K562 (cell line): ENCODE results near the gene ZNF474. TPM values are rescaled to one million over a fixed set of nuclear protein-coding genes. Genes with fewer than 3 reads are reported as not detected.

Experiments used
- ATAC-seq: fragments of 200-7000 bp; cut with Tn5 transposase; 3 replicates; pipeline ENCODE4 v1.9.1; 2020; ENCODE audit warnings: moderate library complexity
- BruUV-seq: library from RNA; stranded (reverse); fragments of 400-500 nt; replicated peaks from 2 replicates; lab custom pipeline; 2021; lab: Mats Ljungman, UMichigan
- CTCF ChIA-PET: fragments of 300-600 bp; formaldehyde crosslinking; extraction: SDS; loops from one replicate; lab custom pipeline; 2021; ENCODE audit warnings: low intra/inter-chr PET ratio; lab: Yijun Ruan, JAX
- POLR2A ChIA-PET: fragments of 300-600, 350-650 bp; sonication (Branson Sonifier 250); formaldehyde crosslinking; extraction: SDS; loops from one replicate; lab custom pipeline; 2021; ENCODE audit warnings: antibody characterized with exemption, inconsistent platforms; lab: Yijun Ruan, JAX
- DNase-seq, 4 experiments: peaks; one replicate each; pipeline versions ENCODE4 v3.0.0 to v3.0.0-alpha.2; 2011 to 2018; ENCODE audit warnings: low spot score in 3 of 4, mixed read lengths in 3 of 4; ENCODE audit errors: extremely low read depth in 1 of 4
- FAIRE-seq: peaks from 2 replicates; lab custom pipeline; 2011; peaks lifted over from hg19 to GRCh38; lab: Jason Lieb, UNC
- H2AFZ ChIP-seq: 2 replicates; pipeline ENCODE4 v1.6.0; 2011; ENCODE audit warnings: low read depth, low read length, control low read depth, inconsistent platforms
- H3K27ac ChIP-seq: fragments of 200-600 bp; 3 replicates; pipeline ENCODE4 v1.8.0; 2011; ENCODE audit warnings: low read depth, mild to moderate bottlenecking, control low read depth, inconsistent platforms, low read length, moderate library complexity, mixed read lengths; ENCODE audit errors: extremely low read depth
- H3K27me3 ChIP-seq, 2 experiments: fragments of 300-600 bp in 1 of 2; 2 replicates in 1 of 2; 3 replicates in 1 of 2; pipeline versions ENCODE4 v1.6.0 to v1.8.0; 2011; ENCODE audit warnings: inconsistent platforms in 2 of 2, low read length in 2 of 2, mild to moderate bottlenecking in 1 of 2, mixed read lengths in 1 of 2, moderate library complexity in 1 of 2; ENCODE audit not compliant: control insufficient read depth in 2 of 2, insufficient read depth in 2 of 2
- H3K36me3 ChIP-seq: fragments of 300-600 bp; 3 replicates; pipeline ENCODE4 v1.8.0; 2011; ENCODE audit warnings: mild to moderate bottlenecking, low read length, inconsistent platforms; ENCODE audit not compliant: control insufficient read depth, insufficient read depth
- H3K4me1 ChIP-seq, 2 experiments: fragments of 200-600 bp in 1 of 2; replicated peaks in 1 of 2; 2 replicates in 1 of 2; 3 replicates in 1 of 2; pipeline versions ENCODE4 v1.5.1 to v1.8.0; 2011; ENCODE audit warnings: inconsistent platforms in 2 of 2, low read length in 2 of 2, mild to moderate bottlenecking in 1 of 2, mixed read lengths in 1 of 2, moderate library complexity in 1 of 2; ENCODE audit not compliant: control insufficient read depth in 2 of 2, insufficient read depth in 2 of 2
- H3K4me2 ChIP-seq: 2 replicates; pipeline ENCODE4 v1.6.1; 2011; ENCODE audit warnings: low read length, control low read depth, inconsistent platforms, mixed read lengths; ENCODE audit not compliant: insufficient read depth
- H3K4me3 ChIP-seq: fragments of 200-600 bp; sonication (generic), shearing (Covaris generic); 2 replicates; pipeline ENCODE4 v1.5.1; 2016; ENCODE audit warnings: control low read depth, inconsistent platforms
- H3K79me2 ChIP-seq: fragments of 200-600 bp; 3 replicates; pipeline ENCODE4 v1.8.0; 2011; ENCODE audit warnings: low read length, inconsistent platforms; ENCODE audit not compliant: control insufficient read depth, insufficient read depth
- H3K9ac ChIP-seq, 2 experiments: 2 replicates each; pipeline versions ENCODE4 v1.6.0 to v1.6.1; 2011; ENCODE audit warnings: low read depth in 2 of 2, low read length in 2 of 2, control low read depth in 1 of 2, inconsistent platforms in 1 of 2, mild to moderate bottlenecking in 1 of 2, mixed read lengths in 1 of 2; ENCODE audit not compliant: insufficient read depth in 1 of 2
- H3K9me1 ChIP-seq: one replicate; pipeline ENCODE4 v1.6.0; 2011; ENCODE audit warnings: inconsistent platforms, mild to moderate bottlenecking, low read length, moderate library complexity; ENCODE audit not compliant: control insufficient read depth, insufficient read depth
- H3K9me3 ChIP-seq: replicated peaks from 2 replicates; pipeline ENCODE4 v1.5.1; 2011; ENCODE audit warnings: low read depth, low read length, inconsistent platforms; ENCODE audit not compliant: control insufficient read depth, insufficient read depth
- H4K20me1 ChIP-seq: replicated peaks from 2 replicates; pipeline ENCODE4 v1.6.1; 2011; ENCODE audit warnings: low read length, inconsistent platforms, mixed read lengths; ENCODE audit not compliant: control insufficient read depth, insufficient read depth
- BRF1 ChIP-seq: IDR thresholded peaks from 3 replicates; pipeline ENCODE4 v1.6.1; 2011; ENCODE audit warnings: borderline replicate concordance, mild to moderate bottlenecking; ENCODE audit not compliant: insufficient read length; ENCODE audit errors: extremely low read depth
- CHCHD3 ChIP-seq: fragments of 250-450 bp; sonication (Bioruptor Pico); IDR thresholded peaks from 2 replicates; pipeline ENCODE4 v2.1.2; 2022; ENCODE audit warnings: mild to moderate bottlenecking
- GABPA ChIP-seq: fragments of 200-800 bp; sonication (Bioruptor generic); conservative IDR thresholded peaks from 2 replicates; pipeline ENCODE4 v1.6.1; 2016; ENCODE audit warnings: low read depth, missing genetic modification characterization, missing compliant biosample characterization
- HES1 ChIP-seq: fragments of 450-650 bp; IDR thresholded peaks from 2 replicates; pipeline ENCODE4 v1.6.1; 2016; ENCODE audit warnings: low read depth, mild to moderate bottlenecking, moderate library complexity
- HMGXB4 ChIP-seq: sonication (generic); formaldehyde crosslinking; IDR thresholded peaks from 2 replicates; pipeline ENCODE4 v1.8.1; 2023; ENCODE audit warnings: mild to moderate bottlenecking, missing genetic modification reagents
- MCM5 ChIP-seq: fragments of 450-650 bp; IDR thresholded peaks from 2 replicates; pipeline ENCODE4 v1.6.1; 2016; ENCODE audit warnings: low read depth
- PML ChIP-seq: IDR thresholded peaks from 2 replicates; pipeline ENCODE4 v1.6.1; 2012; ENCODE audit warnings: low read length, inconsistent platforms
- RERE ChIP-seq: sonication (generic); formaldehyde crosslinking; IDR thresholded peaks from 2 replicates; pipeline ENCODE4 v1.8.0; 2023; ENCODE audit warnings: missing genetic modification reagents, mild to moderate bottlenecking, borderline replicate concordance
- SMAD3 ChIP-seq: fragments of 450-650 bp; formaldehyde crosslinking; conservative IDR thresholded peaks from 2 replicates; pipeline ENCODE4 v1.4.0; 2020; ENCODE audit warnings: mild to moderate bottlenecking
- TAF1 ChIP-seq: IDR thresholded peaks from 2 replicates; pipeline ENCODE4 v1.6.1; 2011; ENCODE audit warnings: mild to moderate bottlenecking, low read length, moderate library complexity; ENCODE audit not compliant: insufficient read depth, control insufficient read depth, severe bottlenecking; ENCODE audit errors: extremely low read depth
- ZNF253 ChIP-seq: fragments of 250-450 bp; sonication (Bioruptor Pico); conservative IDR thresholded peaks from 2 replicates; pipeline ENCODE4 v1.6.1; 2021; ENCODE audit warnings: mild to moderate bottlenecking
- ZNF507 ChIP-seq: conservative IDR thresholded peaks from 2 replicates; pipeline ENCODE4 v1.6.1; 2017; ENCODE audit warnings: missing genetic modification characterization, missing compliant biosample characterization
- ZNF584 ChIP-seq: fragments of 200-800 bp; sonication (Bioruptor generic); IDR thresholded peaks from 2 replicates; pipeline ENCODE4 v1.6.1; 2016; ENCODE audit warnings: low read depth, mild to moderate bottlenecking, missing genetic modification characterization, missing compliant biosample characterization
- in situ Hi-C: fragments of 300-500 bp; cut with MboI; formaldehyde crosslinking; loops from 4 replicates; pipeline ENCODE4 v1.15.0; 2018; ENCODE audit warnings: inconsistent platforms, mixed read lengths
- intact Hi-C: fragments of 100-400 bp; cut with micrococcal nuclease; formaldehyde crosslinking; loops from 2 replicates; pipeline ENCODE4 v1.14.2; 2022
- polyA plus RNA-seq, 8 experiments: library from polyadenylated mRNA; depleted of rRNA in 4 of 8; stranded (reverse) in 5 of 8; unstranded in 3 of 8; fragments of >200 nt; fragmentation: Nextera tagmentation in 2 of 8; fragmentation: Illumina TruSeq in 1 of 8; extraction: Ambion mirVana in 2 of 8; extraction: Trizol in 1 of 8; gene quantifications; 2 replicates each; pipeline versions ENCODE4 v1.2.1 to v1.2.3, GENCODE V29; 2011 to 2014; ENCODE audit warnings: inconsistent platforms in 1 of 8, missing spikeins in 1 of 8
- total RNA-seq, 7 experiments: library from RNA; depleted of rRNA in 6 of 7; stranded (reverse); fragments of >200 nt in 6 of 7; fragmentation: Illumina TruSeq in 2 of 7; extraction: Trizol in 2 of 7; gene quantifications; 2 replicates each; pipeline versions ENCODE4 v1.2.1 to v1.2.3, GENCODE V29; 2011 to 2021; ENCODE audit warnings: low replicate concordance in 1 of 7

ZNF474 gene
- total and polyA plus RNA-seq, 9 of the 15 experiments (the other 6 are each of a cell fraction or from before 2014, with no cell fraction given), result 0.16 to 0.62 (median 0.39) TPM

GRCh38 chr5:122199146-122199545 is 69.8 kb downstream of the ZNF474 start (continued):
- no peak for TF ChIP-seq RERE (CRISPR knock-in tag)
- TF ChIP-seq, all 486 proteins: peak for 0

GRCh38 chr5:122200450-122200849 is 71.1 kb downstream of the ZNF474 start:
- DNase-seq (no peak), FAIRE-seq (no peak), ATAC-seq (no peak)
- in situ Hi-C loops, result no loop called here
- intact Hi-C loops, result no loop called here
- Histone ChIP-seq H3K79me2 (no peaks in the 10 kb centered on the region), H3K4me1 (no peaks in the 10 kb centered on the region), H3K9ac (no peak overlapping the region), H3K9me3 (no peaks in the 10 kb centered on the region), H3K9me1 (no peaks in the 10 kb centered on the region), H3K4me3 (no peak overlapping the region), H3K4me2 (no peak overlapping the region), H4K20me1 (no peaks in the 10 kb centered on the region), H3K27ac (no peak overlapping the region), H3K27me3 (no peaks in the 10 kb centered on the region), H3K36me3 (no peaks in the 10 kb centered on the region), H2AFZ (no peak overlapping the region)
- BruUV-seq, result no TSS peak
- ChIA-PET CTCF (no interaction called here), POLR2A (interaction anchor here (1.1 kb wide), 1 partner anchor 114 kb away, joined by 3 read pairs; no protein-coding TSS in a partner anchor)
- TF ChIP-seq TAF1 (no peak), BRF1 (no peak), MCM5 (no peak), HMGXB4 (CRISPR knock-in tag) (no peak), PML (no peak), ZNF584 (no peak), GABPA (tag) (no peak), CHCHD3 (CRISPR knock-in tag) (no peak), ZNF507 (tag) (no peak), ZNF253 (CRISPR knock-in tag) (no peak), SMAD3 (CRISPR knock-in tag) (no peak), HES1 (no peak)
